Transverse colon (tissue), 4 donors: ENCODE data around the gene NDRG2. TPM values are rescaled to one million over a fixed set of nuclear protein-coding genes. Genes with fewer than 3 reads are reported as not detected.

Experiments
- DNase-seq: peaks from one replicate; pipeline ENCODE4 v3.0.0-alpha.2; 2019
- H3K27ac ChIP-seq, 4 donors: fragments of 200-600 bp; sonication (generic); 2 replicates each; pipeline ENCODE4 v1.5.1; 2016 to 2018; ENCODE audit warnings: inconsistent platforms in 4 of 4
- H3K27me3 ChIP-seq: fragments of 200-600 bp; sonication (generic); 2 replicates; pipeline ENCODE4 v1.5.1; 2017; ENCODE audit warnings: inconsistent platforms
- H3K36me3 ChIP-seq, 4 donors: fragments of 200-600 bp; sonication (generic); 2 replicates each; pipeline ENCODE4 v1.5.1; 2017 to 2019; ENCODE audit warnings: inconsistent platforms in 4 of 4
- H3K4me1 ChIP-seq, 4 donors: fragments of 200-600 bp; sonication (generic); 2 replicates each; pipeline ENCODE4 v1.5.1; 2017 to 2020; ENCODE audit warnings: inconsistent platforms in 4 of 4
- H3K4me3 ChIP-seq, 4 donors: fragments of 200-600 bp; sonication (generic); 1 replicate in 1 of 4; 2 replicates in 3 of 4; pipeline versions ENCODE4 v1.5.1 to v1.6.1; 2017 to 2019; ENCODE audit warnings: inconsistent platforms in 4 of 4
- H3K9me3 ChIP-seq, 2 donors: fragments of 200-600 bp; sonication (generic); 2 replicates each; pipeline ENCODE4 v1.5.1; 2017 to 2019; ENCODE audit warnings: inconsistent platforms in 2 of 2
- CTCF ChIP-seq, 5 experiments: fragments of 200-600 bp in 3 of 5; fragments of 450-650 bp in 2 of 5; sonication (generic) in 3 of 5; IDR thresholded peaks; 1 replicate in 2 of 5; 2 replicates in 3 of 5; pipeline ENCODE4 v1.5.1; 2016 to 2017; ENCODE audit warnings: antibody characterized with exemption in 5 of 5, inconsistent platforms in 3 of 5, mild to moderate bottlenecking in 2 of 5, moderate library complexity in 1 of 5
- EP300 ChIP-seq: sonication (generic); formaldehyde crosslinking; IDR thresholded peaks from one replicate; pipeline ENCODE4 v1.6.1; 2017; ENCODE audit warnings: antibody characterized with exemption, low read depth
- POLR2A ChIP-seq: fragments of 450-650 bp; IDR thresholded peaks from one replicate; pipeline ENCODE4 v1.6.1; 2016; ENCODE audit warnings: antibody characterized with exemption, mild to moderate bottlenecking, moderate library complexity
- POLR2AphosphoS5 ChIP-seq, 3 donors: sonication (generic); formaldehyde crosslinking; IDR thresholded peaks; one replicate each; pipeline ENCODE4 v1.6.1; 2016; ENCODE audit warnings: antibody characterized with exemption in 3 of 3
- WGBS, 2 donors: methylation state at CpG; one replicate each; pipeline ENCODE4 v1.1.5; 2018; ENCODE audit warnings: low coverage in 1 of 2; 5-methylcytosine and 5-hydroxymethylcytosine counted together
- in situ Hi-C, 4 donors: fragments of 200-750 bp; cut with MboI; loops; one replicate each; pipeline versions ENCODE4 v1.15.0 to v1.15.1; 2017; ENCODE audit warnings: low sequenced_read_pairs in 3 of 4, low pct_ligation_motif_present in 1 of 4, low pct_unique_long_range_greater_than_20kb in 1 of 4
- intact Hi-C: fragments of 100-400 bp; cut with DNase I; formaldehyde crosslinking; loops from one replicate; pipeline ENCODE4 v1.15.1; 2023; ENCODE audit warnings: low total_unique reads
- total RNA-seq, 4 donors: library from RNA; depleted of rRNA; stranded (reverse); fragments of >200 nt; gene quantifications; one replicate each; pipeline ENCODE4 v1.1.0, GENCODE V29; 2016

NDRG2 gene
- total RNA-seq, 4 donors from 2014 or later = 144 to 275 (median 192) TPM

DNA sequence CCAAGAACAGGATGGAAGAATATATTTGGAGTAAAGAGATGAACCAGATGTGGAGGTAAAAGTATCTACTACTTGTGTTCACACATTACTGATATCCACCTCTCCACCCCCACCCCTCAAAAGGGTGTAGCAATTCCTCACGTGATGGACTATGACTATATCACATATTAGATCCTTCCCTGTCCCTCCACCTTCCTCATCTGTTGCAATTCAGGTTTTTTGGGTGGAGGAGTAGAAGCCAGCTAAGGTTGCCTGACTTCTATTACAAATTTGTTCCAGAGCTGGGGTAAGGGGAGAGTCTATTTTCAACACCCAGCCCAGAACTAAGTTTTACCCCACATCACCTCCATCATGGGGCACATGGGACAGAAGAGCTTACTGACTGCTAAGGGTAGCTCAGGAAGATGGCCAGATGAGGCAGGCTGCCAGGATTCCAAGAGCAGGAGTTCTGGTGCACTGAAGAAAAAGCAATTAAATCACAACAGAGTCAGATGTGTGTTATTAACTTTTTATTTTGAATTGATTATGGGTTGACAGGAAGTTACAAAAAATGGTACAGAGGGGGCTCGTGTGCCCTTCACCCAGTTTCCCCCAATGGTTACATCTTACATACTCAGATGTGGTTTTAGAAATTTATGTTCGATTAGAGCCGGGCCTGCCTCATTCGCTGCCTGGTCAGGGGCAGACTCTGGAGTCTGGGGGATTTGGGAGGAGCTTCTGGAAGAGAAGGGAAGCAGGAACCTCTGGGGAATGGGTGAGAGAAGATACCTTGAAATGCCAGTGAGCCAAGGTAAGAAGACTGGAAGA lies 7.7 kb upstream of the NDRG2 start:
- TF ChIP-seq POLR2AphosphoS5 (IDR thresholded peaks at IDR 0.05) = no peak
- TF ChIP-seq EP300 = no peak
- no peak for TF ChIP-seq POLR2A
- Histone ChIP-seq H3K36me3 (no peaks in the 10 kb centered on the region), H3K27me3 (no peaks in the 10 kb centered on the region), H3K9me3 (no peaks in the 10 kb centered on the region), H3K4me3 (no peak overlapping the region), H3K4me1 (no peaks in the 10 kb centered on the region), H3K27ac (no peak overlapping the region)
- WGBS, 2 donors = 69 to 83% methylated on average over 2 to 5 of the region's 5 CpGs
- in situ Hi-C loops = no loop called here
- DNase-seq = no peak
- intact Hi-C loops = no loop called here

DNA sequence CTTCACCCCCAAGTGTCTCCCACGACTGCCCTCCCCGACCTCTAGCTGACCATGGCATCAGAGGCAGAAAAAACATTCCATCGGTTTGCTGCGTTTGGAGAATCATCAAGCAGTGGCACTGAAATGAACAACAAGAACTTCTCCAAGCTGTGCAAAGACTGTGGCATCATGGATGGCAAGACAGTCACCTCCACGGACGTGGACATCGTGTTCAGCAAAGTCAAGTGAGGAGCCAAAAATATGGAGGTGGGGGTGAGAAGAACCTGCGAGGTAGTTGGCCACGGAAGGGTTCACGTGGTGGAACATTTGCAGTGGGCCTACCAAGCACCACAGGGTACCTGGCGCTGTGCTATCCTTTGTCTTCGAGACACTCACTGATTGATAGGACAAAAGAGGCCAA lies 5.7 kb upstream of the NDRG2 start:
- DNase-seq = no peak
- Histone ChIP-seq H3K4me3 (no peak overlapping the region), H3K9me3 (no peaks in the 10 kb centered on the region), H3K4me1 (peaks cover 0 to 7% (median 4%) of the 10 kb centered on the region in 4 donors), H3K36me3 (no peaks in the 10 kb centered on the region), H3K27me3 (no peaks in the 10 kb centered on the region), H3K27ac (no peak overlapping the region)
- TF ChIP-seq POLR2AphosphoS5 (IDR thresholded peaks at IDR 0.05) (no peak), POLR2A (no peak), EP300 (no peak), CTCF (IDR thresholded peaks at IDR 0.05) (no peak)
- in situ Hi-C loops = no loop called here
- intact Hi-C loops = no loop called here
- WGBS, 2 donors = 87% methylated on average over 12 of the region's 12 CpGs; no CpG with 5 or more reads in 1 of the 2 donors

- H3K27me3 ChIP-seq = no peaks in the 10 kb centered on the region
- no peaks in the 10 kb centered on the region for H3K36me3 ChIP-seq
- no peak for TF ChIP-seq POLR2A
- no peak for TF ChIP-seq EP300
- no peak for TF ChIP-seq CTCF (IDR thresholded peaks at IDR 0.05)
- WGBS, 2 donors = 90 to 100% methylated on average over 2 to 5 of the region's 5 CpGs
- no peak within 1 kb of the TSS for H3K4me3 ChIP-seq
- intact Hi-C loops = no loop called here
- no peaks in the 10 kb centered on the region for H3K9me3 ChIP-seq
- H3K27ac ChIP-seq = no peak within 1 kb of the TSS
- no peak for DNase-seq
- in situ Hi-C loops = no loop called here
- H3K4me1 ChIP-seq = peaks cover 0 to 12% (median 4%) of the 10 kb centered on the region in 4 donors
Measured at GRCh38 chr14:21029917-21030316, 5.1 kb upstream of the NDRG2 start, which contains the start of gene TPPP2. Gene TPPP2, plus strand, starts transcription at chr14:21030217. Its CDS starts 365 bp downstream, at chr14:21030582.

- TF ChIP-seq POLR2AphosphoS5 (IDR thresholded peaks at IDR 0.05) = no peak
- no peak for TF ChIP-seq POLR2A
- TF ChIP-seq EP300 = no peak
- TF ChIP-seq CTCF (IDR thresholded peaks at IDR 0.05) = no peak
Measured at GRCh38 chr14:21026988-21027315, 2.1 kb upstream of the NDRG2 start.

More at GRCh38 chr14:21026988-21027315, 2.1 kb upstream of the NDRG2 start:
- intact Hi-C loops = no loop called here
- in situ Hi-C loops = no loop called here
- H3K36me3 ChIP-seq = no peaks in the 10 kb centered on the region
- no peak for DNase-seq
- H3K27me3 ChIP-seq = no peaks in the 10 kb centered on the region
- 20 to 71% methylated on average over 1 to 3 of the region's 3 CpGs for WGBS, 2 donors
- no peak overlapping the region for H3K4me3 ChIP-seq
- H3K27ac ChIP-seq = peak overlapping the region; percentile 84 to 93 (median 91)
- peaks cover 10 to 32% (median 20%) of the 10 kb centered on the region in 4 donors for H3K4me1 ChIP-seq
- no peaks in the 10 kb centered on the region for H3K9me3 ChIP-seq
